ENCODE measurements around the gene MCTP1.

Gene MCTP1

GRCh38 chr5:95114902-95115301, 170.0 kb downstream of the MCTP1 start:
- no peak for DNase-seq (ENCODE audit: low spot score)

- DNase-seq (ENCODE audit: low spot score), result no peak
Observed at GRCh38 chr5:95114305-95114704, 170.6 kb downstream of the MCTP1 start.

- DNase-seq (ENCODE audit: low spot score), result no peak
Observed at GRCh38 chr5:95113489-95113888, 171.4 kb downstream of the MCTP1 start.

- no peak for DNase-seq (ENCODE audit: low spot score)
Observed at GRCh38 chr5:95111141-95111540, 173.8 kb downstream of the MCTP1 start.

GRCh38 chr5:95110118-95110517, 174.8 kb downstream of the MCTP1 start:
- DNase-seq (ENCODE audit: low spot score), result no peak

- DNase-seq (ENCODE audit: low spot score), result no peak
Observed at GRCh38 chr5:95107138-95107537, 177.8 kb downstream of the MCTP1 start.

GRCh38 chr5:95105638-95106037, 179.3 kb downstream of the MCTP1 start:
- DNase-seq (ENCODE audit: low spot score), result no peak

GRCh38 chr5:95102687-95103086, 182.2 kb downstream of the MCTP1 start:
- no peak for DNase-seq (ENCODE audit: low spot score)

- DNase-seq (ENCODE audit: low spot score), result no peak
Observed at GRCh38 chr5:95102080-95102479, 182.8 kb downstream of the MCTP1 start.

GRCh38 chr5:95100551-95100950, 184.3 kb downstream of the MCTP1 start:
- DNase-seq (ENCODE audit: low spot score), result no peak

GRCh38 chr5:95098012-95098411, 186.9 kb downstream of the MCTP1 start:
- no peak for DNase-seq (ENCODE audit: low spot score)

- no peak for DNase-seq (ENCODE audit: low spot score)
Observed at GRCh38 chr5:95093211-95093610, 191.7 kb downstream of the MCTP1 start.

GRCh38 chr5:95090774-95091173, 194.1 kb downstream of the MCTP1 start:
- DNase-seq (ENCODE audit: low spot score), result no peak

GRCh38 chr5:95087816-95088317, 197.0 kb downstream of the MCTP1 start:
- no peak for DNase-seq (ENCODE audit: low spot score)

- no peak for DNase-seq (ENCODE audit: low spot score)
Observed at GRCh38 chr5:95086927-95087815, 197.7 kb downstream of the MCTP1 start.

GRCh38 chr5:95084757-95085156, 200.1 kb downstream of the MCTP1 start:
- no peak for DNase-seq (ENCODE audit: low spot score)

- DNase-seq (ENCODE audit: low spot score), result no peak
Observed at GRCh38 chr5:95083606-95084005, 201.3 kb downstream of the MCTP1 start.

- no peak for DNase-seq (ENCODE audit: low spot score)
Observed at GRCh38 chr5:95081982-95082381, 202.9 kb downstream of the MCTP1 start.

GRCh38 chr5:95081500-95081960, 203.4 kb downstream of the MCTP1 start:
- DNase-seq (ENCODE audit: low spot score), result no peak

GRCh38 chr5:95080441-95080840, 204.5 kb downstream of the MCTP1 start:
- no peak for DNase-seq (ENCODE audit: low spot score)

- no peak for DNase-seq (ENCODE audit: low spot score)
Observed at GRCh38 chr5:95080030-95080429, 204.9 kb downstream of the MCTP1 start.

- DNase-seq (ENCODE audit: low spot score), result no peak
Observed at GRCh38 chr5:95078868-95079267, 206.0 kb downstream of the MCTP1 start.

- DNase-seq (ENCODE audit: low spot score), result no peak
Observed at GRCh38 chr5:95076395-95077185, 208.3 kb downstream of the MCTP1 start.
